NB4 (cell line): ENCODE measurements around the gene GJA3.

Experiments used
- MAX ChIP-seq: IDR thresholded peaks from 2 replicates; pipeline ENCODE4 v1.6.1; 2011; ENCODE audit warnings: low read depth, low read length
- MYC ChIP-seq: IDR thresholded peaks from 2 replicates; pipeline ENCODE4 v1.6.1; 2011; ENCODE audit warnings: low read depth, low read length
- POLR2A ChIP-seq: IDR thresholded peaks from 2 replicates; pipeline ENCODE4 v1.6.1; 2011; ENCODE audit warnings: mild to moderate bottlenecking; ENCODE audit not compliant: insufficient read length; ENCODE audit errors: extremely low read depth
- TF ChIP-seq, protein P1 (sequence below): IDR thresholded peaks from one replicate; pipeline ENCODE4 v1.5.1; 2012; ENCODE audit warnings: low read depth, low read length

GRCh38 chr13:20140487-20140886 lies 20.4 kb downstream of the GJA3 start:
- TF ChIP-seq POLR2A (no peak), MYC (no peak), MAX (no peak)
- TF ChIP-seq, protein P1, sequence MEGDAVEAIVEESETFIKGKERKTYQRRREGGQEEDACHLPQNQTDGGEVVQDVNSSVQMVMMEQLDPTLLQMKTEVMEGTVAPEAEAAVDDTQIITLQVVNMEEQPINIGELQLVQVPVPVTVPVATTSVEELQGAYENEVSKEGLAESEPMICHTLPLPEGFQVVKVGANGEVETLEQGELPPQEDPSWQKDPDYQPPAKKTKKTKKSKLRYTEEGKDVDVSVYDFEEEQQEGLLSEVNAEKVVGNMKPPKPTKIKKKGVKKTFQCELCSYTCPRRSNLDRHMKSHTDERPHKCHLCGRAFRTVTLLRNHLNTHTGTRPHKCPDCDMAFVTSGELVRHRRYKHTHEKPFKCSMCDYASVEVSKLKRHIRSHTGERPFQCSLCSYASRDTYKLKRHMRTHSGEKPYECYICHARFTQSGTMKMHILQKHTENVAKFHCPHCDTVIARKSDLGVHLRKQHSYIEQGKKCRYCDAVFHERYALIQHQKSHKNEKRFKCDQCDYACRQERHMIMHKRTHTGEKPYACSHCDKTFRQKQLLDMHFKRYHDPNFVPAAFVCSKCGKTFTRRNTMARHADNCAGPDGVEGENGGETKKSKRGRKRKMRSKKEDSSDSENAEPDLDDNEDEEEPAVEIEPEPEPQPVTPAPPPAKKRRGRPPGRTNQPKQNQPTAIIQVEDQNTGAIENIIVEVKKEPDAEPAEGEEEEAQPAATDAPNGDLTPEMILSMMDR: no peak
